ENCODE measurements around the gene CACNA1G. TPM values are rescaled to one million over a fixed set of nuclear protein-coding genes. Genes with fewer than 3 reads are reported as not detected.

CACNA1G gene
- total RNA-seq, 1 experiment from 2014 or later = 0.13 TPM

GRCh38 chr17:50668025-50668837, 107.7 kb downstream of the CACNA1G start:
- H3K27ac ChIP-seq = peak overlapping the region; percentile 80
- H3K9me3 ChIP-seq (replicated peaks) = no peaks in the 10 kb centered on the region
- H3K27me3 ChIP-seq (replicated peaks) = no peaks in the 10 kb centered on the region
- H3K36me3 ChIP-seq = no peaks in the 10 kb centered on the region
- H3K4me3 ChIP-seq = no peak overlapping the region
- H3K4me1 ChIP-seq (replicated peaks) = peaks cover 17% of the 10 kb centered on the region
- peak in 1 of 2 experiments; percentile 45 for DNase-seq (ENCODE audit: low read depth in 1 of 2, low spot score in 2 of 2)

GRCh38 chr17:50668838-50669581, 108.5 kb downstream of the CACNA1G start:
- no peak for DNase-seq (ENCODE audit: low read depth in 1 of 2, low spot score in 2 of 2)
- no peaks in the 10 kb centered on the region for H3K9me3 ChIP-seq (replicated peaks)
- H3K4me3 ChIP-seq = no peak overlapping the region
- H3K36me3 ChIP-seq = no peaks in the 10 kb centered on the region
- H3K4me1 ChIP-seq (replicated peaks) = peaks cover 17% of the 10 kb centered on the region
- H3K27me3 ChIP-seq (replicated peaks) = no peaks in the 10 kb centered on the region
- peak overlapping the region; percentile 80 for H3K27ac ChIP-seq

- no peaks in the 10 kb centered on the region for H3K27me3 ChIP-seq (replicated peaks)
- H3K4me1 ChIP-seq (replicated peaks) = peaks cover 17% of the 10 kb centered on the region
- no peak overlapping the region for H3K27ac ChIP-seq
- H3K4me3 ChIP-seq = no peak overlapping the region
- H3K9me3 ChIP-seq (replicated peaks) = no peaks in the 10 kb centered on the region
- H3K36me3 ChIP-seq = no peaks in the 10 kb centered on the region
- DNase-seq (ENCODE audit: low read depth in 1 of 2, low spot score in 2 of 2) = no peak
These were observed 111.6 kb downstream of the CACNA1G start for GRCh38 chr17:50672071-50672470.

GRCh38 chr17:50672831-50673551, 112.5 kb downstream of the CACNA1G start:
- Histone ChIP-seq H3K27ac (no peak overlapping the region), H3K9me3 (replicated peaks) (no peaks in the 10 kb centered on the region), H3K4me1 (replicated peaks) (peaks cover 10% of the 10 kb centered on the region), H3K4me3 (no peak overlapping the region), H3K27me3 (replicated peaks) (no peaks in the 10 kb centered on the region), H3K36me3 (no peaks in the 10 kb centered on the region)
- no peak for DNase-seq (ENCODE audit: low read depth in 1 of 2, low spot score in 2 of 2)

GRCh38 chr17:50675190-50675589, 114.7 kb downstream of the CACNA1G start:
- DNase-seq (ENCODE audit: low read depth in 1 of 2, low spot score in 2 of 2) = no peak
- H3K36me3 ChIP-seq = no peaks in the 10 kb centered on the region
- no peak overlapping the region for H3K27ac ChIP-seq
- no peaks in the 10 kb centered on the region for H3K9me3 ChIP-seq (replicated peaks)
- no peak overlapping the region for H3K4me3 ChIP-seq
- H3K4me1 ChIP-seq (replicated peaks) = no peaks in the 10 kb centered on the region
- no peaks in the 10 kb centered on the region for H3K27me3 ChIP-seq (replicated peaks)

GRCh38 chr17:50675627-50676026, 115.1 kb downstream of the CACNA1G start:
- H3K9me3 ChIP-seq (replicated peaks) = no peaks in the 10 kb centered on the region
- H3K4me1 ChIP-seq (replicated peaks) = peaks cover 2% of the 10 kb centered on the region; the same call in 1 of the 2 replicates
- H3K27ac ChIP-seq = no peak overlapping the region
- H3K27me3 ChIP-seq (replicated peaks) = no peaks in the 10 kb centered on the region
- no peak for DNase-seq (ENCODE audit: low read depth in 1 of 2, low spot score in 2 of 2)
- H3K4me3 ChIP-seq = no peak overlapping the region
- H3K36me3 ChIP-seq = no peaks in the 10 kb centered on the region

- Histone ChIP-seq H3K4me3 (no peak overlapping the region), H3K27me3 (replicated peaks) (no peaks in the 10 kb centered on the region)
- DNase-seq (ENCODE audit: low read depth in 1 of 2, low spot score in 2 of 2) = no peak
These were observed 115.8 kb downstream of the CACNA1G start for GRCh38 chr17:50676065-50676975.

More at GRCh38 chr17:50676065-50676975, 115.8 kb downstream of the CACNA1G start:
- Histone ChIP-seq H3K9me3 (replicated peaks) (no peaks in the 10 kb centered on the region), H3K36me3 (no peaks in the 10 kb centered on the region), H3K27ac (no peak overlapping the region), H3K4me1 (replicated peaks) (peaks cover 8% of the 10 kb centered on the region)

Other genes starting within 250 kb of the CACNA1G start
- gene XYLT2, start 214.6 kb upstream of the CACNA1G start, total RNA-seq (2014; rRNA removed; shearing (Covaris generic)) = 27.7 and 41.8 TPM in 2 replicates
- gene MRPL27, start 187.5 kb upstream of the CACNA1G start, total RNA-seq (2014; rRNA removed; shearing (Covaris generic)) = 88.5 and 115 TPM in 2 replicates
- 24.1 and 54.5 TPM in 2 replicates for gene EME1, start 187.5 kb upstream of the CACNA1G start, total RNA-seq (2014; rRNA removed; shearing (Covaris generic))
- gene LRRC59, start 163.2 kb upstream of the CACNA1G start, total RNA-seq (2014; rRNA removed; shearing (Covaris generic)) = 321 and 329 TPM in 2 replicates
- gene ACSF2, start 134.5 kb upstream of the CACNA1G start, total RNA-seq (2014; rRNA removed; shearing (Covaris generic)) = 14.9 and 26.5 TPM in 2 replicates
- gene CHAD, start 91.8 kb upstream of the CACNA1G start, total RNA-seq (2014; rRNA removed; shearing (Covaris generic)) = not detected in 2 replicates
- gene RSAD1, start 81.9 kb upstream of the CACNA1G start, total RNA-seq (2014; rRNA removed; shearing (Covaris generic)) = 10.0 and 15.8 TPM in 2 replicates
- not detected in 2 replicates for gene MYCBPAP, start 52.3 kb upstream of the CACNA1G start, total RNA-seq (2014; rRNA removed; shearing (Covaris generic))
- gene EPN3, start 28.0 kb upstream of the CACNA1G start, total RNA-seq (2014; rRNA removed; shearing (Covaris generic)) = 0.03 TPM in 1 of 2 replicates, not detected in the other
- gene SPATA20, start 13.5 kb upstream of the CACNA1G start, total RNA-seq (2014; rRNA removed; shearing (Covaris generic)) = 35.7 and 50.7 TPM in 2 replicates
- gene ABCC3, start 74.2 kb downstream of the CACNA1G start, total RNA-seq (2014; rRNA removed; shearing (Covaris generic)) = 7.6 and 9.6 TPM in 2 replicates
- 69.1 and 83.1 TPM in 2 replicates for gene ANKRD40, start 147.2 kb downstream of the CACNA1G start, total RNA-seq (2014; rRNA removed; shearing (Covaris generic))
- gene LUC7L3, start 158.9 kb downstream of the CACNA1G start, total RNA-seq (2014; rRNA removed; shearing (Covaris generic)) = 46.4 and 49.6 TPM in 2 replicates
- gene ANKRD40CL, start 206.8 kb downstream of the CACNA1G start, total RNA-seq (2014; rRNA removed; shearing (Covaris generic)) = not detected in 2 replicates